Activated naive CD4-positive, alpha-beta T cell treated with anti-CD3 and anti-CD28 coated beads, Interleukin-2, amount 10 ng/mL, durations not matched to agents 5 hours and 36 hours (primary cell): Measurements from ENCODE around the gene NTN4. TPM values are rescaled to one million over a fixed set of nuclear protein-coding genes. Genes with fewer than 3 reads are reported as not detected.

Experiments
- total RNA-seq, 2 experiments: library from RNA; stranded (reverse); gene quantifications; one replicate each; pipeline ENCODE4 v1.2.3, GENCODE V29; 2021

The NTN4 gene
- total RNA-seq: not detected

GRCh38 chr12:95790033-95790916 is at the start of gene NTN4:
NTN4 (minus strand) TSS chr12:95790764; CDS start chr12:95790309, 455 bp downstream.

Other genes with a start within 250 kb of the NTN4 start
- gene USP44, start 239.3 kb downstream of the NTN4 start, total RNA-seq: 1 to 10 TPM; 4.2 to 5.7 TPM
- 10 to 100 TPM; 33.7 to 36.2 TPM for gene SNRPF, start 68.2 kb upstream of the NTN4 start, total RNA-seq
- under 1 TPM in 1 of 2 experiments, not detected in 1; 0.18 TPM for gene CCDC38, start 151.8 kb upstream of the NTN4 start, total RNA-seq
- under 1 TPM; 0.40 to 0.75 TPM for gene AMDHD1, start 152.6 kb upstream of the NTN4 start, total RNA-seq
- under 1 TPM; 0.33 to 0.70 TPM for gene HAL, start 205.6 kb upstream of the NTN4 start, total RNA-seq
- gene LTA4H, start 244.8 kb upstream of the NTN4 start, total RNA-seq: 10 to 100 TPM; 63.1 to 69.1 TPM